Sigmoid colon (tissue), 7 donors: ENCODE measurements around the gene AQP5. TPM values are rescaled to one million over a fixed set of nuclear protein-coding genes. Genes with fewer than 3 reads are reported as not detected.

Experiments
- DNase-seq: peaks from one replicate; pipeline ENCODE4 v3.0.0-alpha.2; 2019
- H3K27ac ChIP-seq, 4 donors: fragments of 200-600 bp; sonication (generic); one replicate each; pipeline ENCODE4 v1.5.1; 2016 to 2019; ENCODE audit warnings: mild to moderate bottlenecking in 1 of 4
- H3K27me3 ChIP-seq, 3 donors: fragments of 200-600 bp; sonication (generic); one replicate each; pipeline ENCODE4 v1.5.1; 2019; ENCODE audit warnings: mild to moderate bottlenecking in 1 of 3
- H3K36me3 ChIP-seq, 4 donors: fragments of 200-600 bp; sonication (generic); one replicate each; pipeline ENCODE4 v1.5.1; 2016 to 2019
- H3K4me1 ChIP-seq, 4 donors: fragments of 200-600 bp; sonication (generic); one replicate each; pipeline ENCODE4 v1.5.1; 2017 to 2019
- H3K4me3 ChIP-seq, 4 donors: fragments of 200-600 bp; sonication (generic); one replicate each; pipeline ENCODE4 v1.5.1; 2017 to 2019; ENCODE audit warnings: mild to moderate bottlenecking in 2 of 4, moderate library complexity in 1 of 4
- H3K9me3 ChIP-seq, 4 donors: fragments of 200-600 bp in 3 of 4; sonication (generic) in 3 of 4; one replicate each; pipeline versions ENCODE4 v1.5.1 to v1.6.1; 2013 to 2019
- CTCF ChIP-seq, 4 experiments: fragments of 450-650 bp in 3 of 4; fragments of 200-600 bp in 1 of 4; IDR thresholded peaks; one replicate each; pipeline ENCODE4 v1.5.1; 2016 to 2019; ENCODE audit warnings: antibody characterized with exemption in 4 of 4, mild to moderate bottlenecking in 3 of 4, moderate library complexity in 2 of 4
- EP300 ChIP-seq, 4 donors: sonication (generic); formaldehyde crosslinking; IDR thresholded peaks; one replicate each; pipeline ENCODE4 v1.6.1; 2017; ENCODE audit warnings: antibody characterized with exemption in 4 of 4
- POLR2A ChIP-seq, 2 donors: fragments of 450-650 bp; IDR thresholded peaks; one replicate each; pipeline ENCODE4 v1.6.1; 2016; ENCODE audit warnings: antibody characterized with exemption in 2 of 2, mild to moderate bottlenecking in 2 of 2, moderate library complexity in 2 of 2
- POLR2AphosphoS5 ChIP-seq, 4 donors: sonication (generic); formaldehyde crosslinking; IDR thresholded peaks; one replicate each; pipeline ENCODE4 v1.6.1; 2017; ENCODE audit warnings: antibody characterized with exemption in 4 of 4
- WGBS, 2 donors: extraction: QIAGEN DNeasy Blood & Tissue Kit; methylation state at CpG; one replicate each; pipeline ENCODE4 v1.1.7; 2013; 5-methylcytosine and 5-hydroxymethylcytosine counted together
- intact Hi-C: fragments of 100-400 bp; cut with DNase I; formaldehyde crosslinking; loops from one replicate; pipeline ENCODE4 v1.15.1; 2023
- polyA plus RNA-seq, 3 donors: library from polyadenylated mRNA; stranded (reverse); fragments of 200-250 nt; gene quantifications; one replicate each; pipeline ENCODE4 v1.2.3, GENCODE V29; 2013
- total RNA-seq, 4 donors: library from RNA; depleted of rRNA; stranded (reverse); fragments of >200 nt; gene quantifications; one replicate each; pipeline ENCODE4 v1.1.0, GENCODE V29; 2016
- donor health status: healthy with polysubstance abuse.
- donor health status: Bipolar disorder and iron deficiency.
- donor health status: healthy.

Gene AQP5
- total and polyA plus RNA-seq, 7 donors = 0.09 TPM; not detected in 6

DNA sequence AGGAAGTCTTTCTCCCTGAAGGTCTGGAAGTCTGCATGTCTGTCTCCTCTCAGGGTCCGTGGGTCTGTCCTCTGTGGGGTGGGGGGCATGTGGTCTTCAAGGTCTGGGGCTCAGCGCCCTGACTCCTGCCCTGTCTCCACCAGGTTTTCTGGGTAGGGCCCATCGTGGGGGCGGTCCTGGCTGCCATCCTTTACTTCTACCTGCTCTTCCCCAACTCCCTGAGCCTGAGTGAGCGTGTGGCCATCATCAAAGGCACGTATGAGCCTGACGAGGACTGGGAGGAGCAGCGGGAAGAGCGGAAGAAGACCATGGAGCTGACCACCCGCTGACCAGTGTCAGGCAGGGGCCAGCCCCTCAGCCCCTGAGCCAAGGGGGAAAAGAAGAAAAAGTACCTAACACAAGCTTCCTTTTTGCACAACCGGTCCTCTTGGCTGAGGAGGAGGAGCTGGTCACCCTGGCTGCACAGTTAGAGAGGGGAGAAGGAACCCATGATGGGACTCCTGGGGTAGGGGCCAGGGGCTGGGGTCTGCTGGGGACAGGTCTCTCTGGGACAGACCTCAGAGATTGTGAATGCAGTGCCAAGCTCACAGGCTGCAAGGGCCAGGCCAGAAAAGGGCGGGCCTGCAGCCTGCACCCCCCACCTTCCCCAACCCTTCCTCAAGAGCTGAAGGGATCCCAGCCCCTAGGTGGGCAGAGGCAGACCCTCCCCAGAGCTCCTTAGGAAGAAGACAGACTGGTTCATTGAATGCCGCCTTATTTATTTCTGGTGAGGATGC lies 3.4 kb downstream of the AQP5 start:
- TF ChIP-seq CTCF (IDR thresholded peaks at IDR 0.05) = no peak
- no peak for TF ChIP-seq POLR2A (IDR thresholded peaks at IDR 0.05)
- TF ChIP-seq EP300 (IDR thresholded peaks at IDR 0.05) = no peak
- no peak for TF ChIP-seq POLR2AphosphoS5 (IDR thresholded peaks at IDR 0.05)
- no peaks in the 10 kb centered on the region for H3K36me3 ChIP-seq
- WGBS, 2 donors = 61 to 72% methylated on average over 13 of the region's 13 CpGs
- H3K4me1 ChIP-seq = peaks cover 0 to 20% (median 19%) of the 10 kb centered on the region in 4 donors
- no peak overlapping the region for H3K4me3 ChIP-seq
- H3K9me3 ChIP-seq = no peaks in the 10 kb centered on the region
- intact Hi-C loops = loop anchor here (5.0 to 10.0 kb wide), 2 partner anchors 190 to 212 kb away; no protein-coding TSS in a partner anchor
- peaks cover 11 to 38% (median 17%) of the 10 kb centered on the region in 3 donors for H3K27me3 ChIP-seq
- H3K27ac ChIP-seq = no peak overlapping the region
- no peak for DNase-seq

DNA sequence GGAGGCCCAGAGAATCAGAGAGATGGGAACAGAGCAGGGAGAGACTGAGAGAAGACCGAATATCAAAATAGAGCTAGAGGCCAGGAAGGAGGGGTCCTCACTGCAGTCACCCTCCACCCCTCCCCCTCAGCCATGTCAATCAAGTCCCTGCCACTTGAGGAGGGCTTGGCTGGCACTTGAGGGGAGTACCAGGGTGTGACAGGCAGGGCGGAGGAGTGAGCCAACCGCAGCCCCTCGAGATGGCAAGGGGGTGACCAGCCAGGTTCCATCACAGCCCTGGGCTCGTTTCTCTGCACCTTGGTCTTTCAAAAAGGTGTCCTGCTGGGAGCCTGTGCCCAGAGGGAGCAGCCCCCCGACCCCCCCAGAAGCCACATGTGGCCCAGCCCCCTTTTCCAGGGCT lies 4.2 kb downstream of the AQP5 start:
- H3K4me1 ChIP-seq = peaks cover 0 to 19% (median 19%) of the 10 kb centered on the region in 4 donors
- WGBS, 2 donors = 65 to 72% methylated on average over 6 of the region's 6 CpGs
- no peaks in the 10 kb centered on the region for H3K36me3 ChIP-seq
- no peaks in the 10 kb centered on the region for H3K9me3 ChIP-seq
- H3K27ac ChIP-seq = no peak overlapping the region
- H3K27me3 ChIP-seq = peaks cover 5 to 30% (median 9%) of the 10 kb centered on the region in 3 donors
- no peak overlapping the region for H3K4me3 ChIP-seq
- intact Hi-C loops = loop anchor here (5.0 to 10.0 kb wide), 2 partner anchors 191 to 211 kb away; no protein-coding TSS in a partner anchor
- no peak for DNase-seq
- TF ChIP-seq POLR2A (IDR thresholded peaks at IDR 0.05) (no peak), POLR2AphosphoS5 (IDR thresholded peaks at IDR 0.05) (no peak), EP300 (IDR thresholded peaks at IDR 0.05) (no peak), CTCF (IDR thresholded peaks at IDR 0.05) (no peak)

GRCh38 chr12:49966511-49967041 lies 4.9 kb downstream of the AQP5 start:
- Histone ChIP-seq H3K9me3 (no peaks in the 10 kb centered on the region), H3K27me3 (peaks cover 0 to 24% (median 3%) of the 10 kb centered on the region in 3 donors), H3K4me3 (no peak overlapping the region), H3K27ac (no peak overlapping the region), H3K4me1 (peaks cover 0 to 13% (median 12%) of the 10 kb centered on the region in 4 donors), H3K36me3 (no peaks in the 10 kb centered on the region)
- intact Hi-C loops = loop anchor here (1.0 to 10.0 kb wide), 4 partner anchors 91 to 211 kb away; partner anchors contain the start of gene ASIC1
- 28 to 33% methylated on average over 16 of the region's 16 CpGs for WGBS, 2 donors
- no peak for DNase-seq
- TF ChIP-seq POLR2A (IDR thresholded peaks at IDR 0.05) (no peak), CTCF (IDR thresholded peaks at IDR 0.05) (no peak), EP300 (IDR thresholded peaks at IDR 0.05) (no peak), POLR2AphosphoS5 (IDR thresholded peaks at IDR 0.05) (no peak)

GRCh38 chr12:49967042-49967776 lies 5.5 kb downstream of the AQP5 start:
- intact Hi-C loops = loop anchor here (1.0 to 10.0 kb wide), 4 partner anchors 90 to 210 kb away; partner anchors contain the start of gene ASIC1
- TF ChIP-seq POLR2A (IDR thresholded peaks at IDR 0.05) (no peak), CTCF (IDR thresholded peaks at IDR 0.05) (peak; percentile 76 to 96 (median 92))
- no peaks in the 10 kb centered on the region for H3K36me3 ChIP-seq
- H3K9me3 ChIP-seq = no peaks in the 10 kb centered on the region
- 2% methylated on average over 40 of the region's 40 CpGs for WGBS, 2 donors
- peaks cover 0 to 19% (median 0%) of the 10 kb centered on the region in 3 donors for H3K27me3 ChIP-seq
- H3K27ac ChIP-seq = peak overlapping the region in 1 of 4 donors; percentile 32
- peak overlapping the region; percentile 19 to 46 (median 41) for H3K4me3 ChIP-seq
- DNase-seq = peak; percentile 96
- peaks cover 0 to 13% (median 10%) of the 10 kb centered on the region in 4 donors for H3K4me1 ChIP-seq
